ENCODE measurements around the gene SLFN11.
"Not testable (repeated sequence)": the region's sequence is repeated elsewhere in the genome, so short reads cannot be mapped to it uniquely, and the experiment has no call there.

The SLFN11 gene

DNA sequence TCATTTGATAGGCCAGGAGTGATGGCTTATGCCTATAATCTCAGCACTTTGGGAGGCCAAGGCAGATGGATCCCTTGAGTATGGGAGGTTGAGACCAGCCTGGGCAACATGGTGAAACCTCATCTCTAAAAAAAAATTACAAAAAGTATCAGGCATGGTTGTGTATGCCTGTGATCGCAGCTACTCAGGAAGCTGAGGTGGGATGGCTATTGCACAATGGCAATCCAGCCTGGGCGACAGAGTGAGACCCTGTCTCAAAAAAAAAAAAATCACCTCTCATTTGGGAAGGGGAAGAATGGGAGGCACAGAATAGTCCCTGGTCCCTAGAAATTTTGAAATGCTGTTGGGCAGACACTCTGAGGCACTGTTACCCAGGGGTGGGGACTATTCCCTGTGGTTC lies 35.2 kb downstream of the SLFN11 start:
- Histone ChIP-seq H3K4me2 (ENCODE audit: low read length) (no peak overlapping the region), H3K9ac (ENCODE audit: low read length) (no peak overlapping the region), H3K4me1 (ENCODE audit: insufficient read depth, low read length, severe bottlenecking) (no peaks in the 10 kb centered on the region), H3K36me3 (ENCODE audit: insufficient read depth, low read length) (no peaks in the 10 kb centered on the region), H3F3A (ENCODE audit: insufficient read depth, low read length) (no peaks in the 10 kb centered on the region), H3K9me3 (ENCODE audit: low read length) (0 out of 2 replicates have a peak, but pooled peaks cover 4% of the 10 kb centered on the region), H4K20me1 (ENCODE audit: insufficient read depth, low read length) (no peaks in the 10 kb centered on the region), H3K9me2 (ENCODE audit: low read depth, low read length) (no peaks in the 10 kb centered on the region), H3K27me3 (ENCODE audit: insufficient read depth, low read length) (no peaks in the 10 kb centered on the region), H2AFZ (ENCODE audit: low read length) (no peak overlapping the region), H3K4me3 (ENCODE audit: low read depth, low read length, poor library complexity, severe bottlenecking) (no peak overlapping the region), H3K79me2 (ENCODE audit: insufficient read depth, low read length) (no peaks in the 10 kb centered on the region), H3K27ac (ENCODE audit: low read depth, low read length, poor library complexity, severe bottlenecking) (no peak overlapping the region)
- TF ChIP-seq, protein P1, sequence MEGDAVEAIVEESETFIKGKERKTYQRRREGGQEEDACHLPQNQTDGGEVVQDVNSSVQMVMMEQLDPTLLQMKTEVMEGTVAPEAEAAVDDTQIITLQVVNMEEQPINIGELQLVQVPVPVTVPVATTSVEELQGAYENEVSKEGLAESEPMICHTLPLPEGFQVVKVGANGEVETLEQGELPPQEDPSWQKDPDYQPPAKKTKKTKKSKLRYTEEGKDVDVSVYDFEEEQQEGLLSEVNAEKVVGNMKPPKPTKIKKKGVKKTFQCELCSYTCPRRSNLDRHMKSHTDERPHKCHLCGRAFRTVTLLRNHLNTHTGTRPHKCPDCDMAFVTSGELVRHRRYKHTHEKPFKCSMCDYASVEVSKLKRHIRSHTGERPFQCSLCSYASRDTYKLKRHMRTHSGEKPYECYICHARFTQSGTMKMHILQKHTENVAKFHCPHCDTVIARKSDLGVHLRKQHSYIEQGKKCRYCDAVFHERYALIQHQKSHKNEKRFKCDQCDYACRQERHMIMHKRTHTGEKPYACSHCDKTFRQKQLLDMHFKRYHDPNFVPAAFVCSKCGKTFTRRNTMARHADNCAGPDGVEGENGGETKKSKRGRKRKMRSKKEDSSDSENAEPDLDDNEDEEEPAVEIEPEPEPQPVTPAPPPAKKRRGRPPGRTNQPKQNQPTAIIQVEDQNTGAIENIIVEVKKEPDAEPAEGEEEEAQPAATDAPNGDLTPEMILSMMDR (IDR thresholded peaks at IDR 0.05; ENCODE audit: low read length): no peak
- no peak for TF ChIP-seq EZH2 (IDR thresholded peaks at IDR 0.05; ENCODE audit: borderline replicate concordance, low read length)

DNA sequence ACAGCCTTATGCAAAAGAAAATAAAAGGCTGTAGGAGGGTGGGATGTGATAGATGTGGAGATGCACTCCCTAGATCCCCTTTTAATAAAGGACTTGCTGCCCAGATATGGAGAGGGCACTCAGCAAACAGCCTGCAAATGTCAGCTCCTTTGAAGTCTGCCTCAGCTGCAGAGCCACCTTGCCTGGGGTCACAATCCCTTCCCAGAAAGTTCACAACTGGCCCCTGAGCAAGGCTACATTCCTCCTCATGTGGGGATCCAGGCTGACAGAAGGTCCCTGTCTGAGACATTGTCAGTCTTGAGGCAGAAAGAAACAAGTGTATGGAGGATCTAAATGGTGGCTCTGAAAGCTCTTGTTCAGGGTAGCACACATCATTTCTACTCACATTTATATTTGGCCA lies 36.1 kb downstream of the SLFN11 start:
- H3K4me3 ChIP-seq (ENCODE audit: low read depth, low read length, poor library complexity, severe bottlenecking): no peak overlapping the region
- H3K4me2 ChIP-seq (ENCODE audit: low read length): no peak overlapping the region
- H3K27me3 ChIP-seq (ENCODE audit: insufficient read depth, low read length): no peaks in the 10 kb centered on the region
- H3F3A ChIP-seq (ENCODE audit: insufficient read depth, low read length): no peaks in the 10 kb centered on the region
- no peak overlapping the region for H3K9ac ChIP-seq (ENCODE audit: low read length)
- H3K36me3 ChIP-seq (ENCODE audit: insufficient read depth, low read length): no peaks in the 10 kb centered on the region
- H2AFZ ChIP-seq (ENCODE audit: low read length): no peak overlapping the region
- H3K9me3 ChIP-seq (ENCODE audit: low read length): 0 out of 2 replicates have a peak, but pooled peaks cover 4% of the 10 kb centered on the region
- no peaks in the 10 kb centered on the region for H3K4me1 ChIP-seq (ENCODE audit: insufficient read depth, low read length, severe bottlenecking)
- no peaks in the 10 kb centered on the region for H3K9me2 ChIP-seq (ENCODE audit: low read depth, low read length)
- H3K27ac ChIP-seq (ENCODE audit: low read depth, low read length, poor library complexity, severe bottlenecking): no peak overlapping the region
- no peaks in the 10 kb centered on the region for H3K79me2 ChIP-seq (ENCODE audit: insufficient read depth, low read length)
- TF ChIP-seq, protein P1 (IDR thresholded peaks at IDR 0.05; ENCODE audit: low read length): no peak
- TF ChIP-seq EZH2 (IDR thresholded peaks at IDR 0.05; ENCODE audit: borderline replicate concordance, low read length): no peak
- H4K20me1 ChIP-seq (ENCODE audit: insufficient read depth, low read length): no peaks in the 10 kb centered on the region

DNA sequence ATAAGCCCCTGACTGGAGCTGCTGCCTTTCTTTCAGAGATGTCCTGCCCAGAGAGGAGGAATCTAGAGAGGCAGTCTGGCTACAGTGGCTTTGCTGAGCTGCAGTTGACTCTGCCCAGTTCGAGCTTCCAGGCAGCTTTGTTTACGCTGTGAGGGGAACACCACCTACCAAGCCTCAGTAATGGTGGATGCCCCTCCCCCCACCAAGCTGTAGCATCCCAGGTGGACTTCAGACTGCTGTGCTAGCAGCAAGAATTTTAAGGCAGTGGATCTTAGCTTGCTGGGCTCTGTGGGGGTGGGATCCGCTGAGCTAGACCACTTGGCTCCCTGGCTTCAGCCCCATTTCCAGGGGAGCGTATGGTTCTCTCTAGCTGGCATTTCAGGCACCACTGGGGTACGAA lies 39.8 kb downstream of the SLFN11 start:
- not testable (repeated sequence) for H3K27me3 ChIP-seq (ENCODE audit: insufficient read depth, low read length); H3K4me2 ChIP-seq (ENCODE audit: low read length); H4K20me1 ChIP-seq (ENCODE audit: insufficient read depth, low read length); H3K4me1 ChIP-seq (ENCODE audit: insufficient read depth, low read length, severe bottlenecking); H3K36me3 ChIP-seq (ENCODE audit: insufficient read depth, low read length); H3K79me2 ChIP-seq (ENCODE audit: insufficient read depth, low read length); H3K4me3 ChIP-seq (ENCODE audit: low read depth, low read length, poor library complexity, severe bottlenecking); H3F3A ChIP-seq (ENCODE audit: insufficient read depth, low read length); H3K27ac ChIP-seq (ENCODE audit: low read depth, low read length, poor library complexity, severe bottlenecking); H3K9me3 ChIP-seq (ENCODE audit: low read length); H3K9me2 ChIP-seq (ENCODE audit: low read depth, low read length); H3K9ac ChIP-seq (ENCODE audit: low read length); H2AFZ ChIP-seq (ENCODE audit: low read length)

DNA sequence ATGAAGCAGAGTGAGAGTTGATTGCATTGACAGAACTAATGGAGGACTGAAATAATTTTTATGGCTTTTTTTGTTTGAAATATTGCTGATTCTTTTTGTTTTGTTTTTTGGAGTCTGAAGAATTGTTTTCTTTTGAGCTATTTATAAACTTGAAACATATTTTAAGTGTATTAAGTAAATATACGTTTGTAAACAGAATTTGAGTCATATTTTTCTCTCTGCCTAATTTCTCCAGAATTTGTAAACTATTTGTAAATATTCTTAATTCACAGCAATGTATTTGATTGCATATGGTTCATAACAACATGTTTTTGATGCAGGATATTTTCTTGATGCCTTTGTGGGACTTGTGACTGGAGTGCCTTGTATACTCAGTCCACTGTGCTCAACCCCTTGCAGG lies 50.7 kb downstream of the SLFN11 start:
- no peak overlapping the region for H2AFZ ChIP-seq (ENCODE audit: low read length)
- no peaks in the 10 kb centered on the region for H3K79me2 ChIP-seq (ENCODE audit: insufficient read depth, low read length)
- no peak overlapping the region for H3K4me2 ChIP-seq (ENCODE audit: low read length)
- H3K9ac ChIP-seq (ENCODE audit: low read length): no peak overlapping the region
- H3K36me3 ChIP-seq (ENCODE audit: insufficient read depth, low read length): no peaks in the 10 kb centered on the region
- H3K27ac ChIP-seq (ENCODE audit: low read depth, low read length, poor library complexity, severe bottlenecking): no peak overlapping the region
- H3K4me3 ChIP-seq (ENCODE audit: low read depth, low read length, poor library complexity, severe bottlenecking): no peak overlapping the region
- no peaks in the 10 kb centered on the region for H3K9me2 ChIP-seq (ENCODE audit: low read depth, low read length)
- no peaks in the 10 kb centered on the region for H3F3A ChIP-seq (ENCODE audit: insufficient read depth, low read length)
- H3K9me3 ChIP-seq (ENCODE audit: low read length): no peaks in the 10 kb centered on the region
- TF ChIP-seq, protein P1 (IDR thresholded peaks at IDR 0.05; ENCODE audit: low read length): no peak
- no peak for TF ChIP-seq EZH2 (IDR thresholded peaks at IDR 0.05; ENCODE audit: borderline replicate concordance, low read length)
- H3K27me3 ChIP-seq (ENCODE audit: insufficient read depth, low read length): no peaks in the 10 kb centered on the region
- no peaks in the 10 kb centered on the region for H4K20me1 ChIP-seq (ENCODE audit: insufficient read depth, low read length)
- H3K4me1 ChIP-seq (ENCODE audit: insufficient read depth, low read length, severe bottlenecking): no peaks in the 10 kb centered on the region
